ENCODE results near the gene PELI2.

- no peak for TF ChIP-seq EZH2 (IDR thresholded peaks at IDR 0.05; ENCODE audit: low read depth)
- TF ChIP-seq CTCF (conservative IDR thresholded peaks at IDR 0.05) = no peak
These were observed 75.1 kb downstream of the PELI2 start for GRCh38 chr14:56193347-56193746.

Measured in PC-9 (cell line).